ENCODE measurements around the gene KIAA0825. TPM values are rescaled to one million over a fixed set of nuclear protein-coding genes. Genes with fewer than 3 reads are reported as not detected.
A peak's percentile ranks its signal among the peaks of the same experiment; 100 is the strongest.

Gene KIAA0825
- total RNA-seq, 2 experiments from 2014 or later = 0.19 to 0.32 TPM

DNA sequence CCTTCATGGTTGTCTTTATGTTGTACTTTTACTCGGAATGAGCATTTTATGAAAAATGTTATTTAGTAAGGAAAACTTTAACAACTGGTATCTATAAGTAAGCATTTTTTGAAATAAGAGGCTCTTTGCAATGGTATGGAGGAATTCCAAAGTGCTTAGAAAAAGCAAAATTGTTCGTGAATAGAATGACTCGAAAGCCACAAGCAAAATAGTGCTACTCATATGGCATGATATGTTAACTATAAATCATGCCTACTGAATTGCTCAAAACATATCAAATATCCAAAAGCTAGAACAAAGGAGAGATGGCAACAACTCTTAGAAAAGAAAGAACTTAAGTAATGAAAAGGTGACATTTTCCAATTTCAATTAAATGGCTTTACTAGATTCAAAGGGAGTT lies 216.3 kb downstream of the KIAA0825 start:
- intact Hi-C loops (cut with micrococcal nuclease; ENCODE audit: unreplicated experiment) = no loop called here
- Histone ChIP-seq H3K4me1 (ENCODE audit: insufficient read depth, low read length, poor library complexity, severe bottlenecking) (no peaks in the 10 kb centered on the region), H3K4me3 (ENCODE audit: low read depth, low read length, poor library complexity, severe bottlenecking) (no peak overlapping the region), H3K9me2 (ENCODE audit: insufficient read depth, low read length) (no peaks in the 10 kb centered on the region), H3K9me3 (ENCODE audit: low read length) (no peaks in the 10 kb centered on the region), H3K27ac (ENCODE audit: low read depth, low read length, poor library complexity, severe bottlenecking) (no peak overlapping the region), H3K4me2 (ENCODE audit: low read length) (no peak overlapping the region), H3K79me2 (ENCODE audit: insufficient read depth, low read depth, low read length) (no peaks in the 10 kb centered on the region), H3K36me3 (ENCODE audit: insufficient read depth, low read length) (no peaks in the 10 kb centered on the region), H2AFZ (ENCODE audit: low read length) (no peak overlapping the region), H4K20me1 (ENCODE audit: insufficient read depth, low read length) (no peaks in the 10 kb centered on the region)
- no peak for TF ChIP-seq EZH2phosphoT487 (IDR thresholded peaks at IDR 0.05; ENCODE audit: borderline replicate concordance, low read depth, low read length)
- TF ChIP-seq, protein P1, sequence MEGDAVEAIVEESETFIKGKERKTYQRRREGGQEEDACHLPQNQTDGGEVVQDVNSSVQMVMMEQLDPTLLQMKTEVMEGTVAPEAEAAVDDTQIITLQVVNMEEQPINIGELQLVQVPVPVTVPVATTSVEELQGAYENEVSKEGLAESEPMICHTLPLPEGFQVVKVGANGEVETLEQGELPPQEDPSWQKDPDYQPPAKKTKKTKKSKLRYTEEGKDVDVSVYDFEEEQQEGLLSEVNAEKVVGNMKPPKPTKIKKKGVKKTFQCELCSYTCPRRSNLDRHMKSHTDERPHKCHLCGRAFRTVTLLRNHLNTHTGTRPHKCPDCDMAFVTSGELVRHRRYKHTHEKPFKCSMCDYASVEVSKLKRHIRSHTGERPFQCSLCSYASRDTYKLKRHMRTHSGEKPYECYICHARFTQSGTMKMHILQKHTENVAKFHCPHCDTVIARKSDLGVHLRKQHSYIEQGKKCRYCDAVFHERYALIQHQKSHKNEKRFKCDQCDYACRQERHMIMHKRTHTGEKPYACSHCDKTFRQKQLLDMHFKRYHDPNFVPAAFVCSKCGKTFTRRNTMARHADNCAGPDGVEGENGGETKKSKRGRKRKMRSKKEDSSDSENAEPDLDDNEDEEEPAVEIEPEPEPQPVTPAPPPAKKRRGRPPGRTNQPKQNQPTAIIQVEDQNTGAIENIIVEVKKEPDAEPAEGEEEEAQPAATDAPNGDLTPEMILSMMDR (conservative IDR thresholded peaks at IDR 0.05; ENCODE audit: low read length) = no peak
- CTCF ChIA-PET (ENCODE audit: unreplicated experiment) = no interaction called here
- no peak for DNase-seq (ENCODE audit: low spot score)
- POLR2A ChIA-PET = no interaction called here
- BruUV-seq (replicated peaks) = no TSS peak

DNA sequence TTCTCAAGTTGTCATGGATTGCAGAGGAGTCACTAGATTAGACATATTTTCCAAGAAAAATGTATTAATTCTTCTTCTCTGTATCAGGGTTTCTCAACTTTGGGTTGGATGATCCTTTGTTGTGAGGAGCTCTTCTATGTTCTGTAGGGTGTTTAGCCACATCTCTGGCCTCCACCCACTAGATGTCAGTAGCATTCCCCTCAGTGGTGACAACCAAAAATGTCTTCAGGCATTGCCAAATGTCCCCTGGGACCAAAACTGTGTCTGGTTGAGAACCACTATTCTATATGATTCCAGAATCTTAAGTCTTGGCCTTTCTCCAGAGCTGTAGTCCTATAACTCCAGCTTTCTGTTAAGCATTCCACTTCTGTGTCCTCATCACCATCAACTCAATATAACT lies 220.9 kb downstream of the KIAA0825 start:
- no peak overlapping the region for H2AFZ ChIP-seq (ENCODE audit: low read length)
- DNase-seq (ENCODE audit: low spot score) = peak; percentile 3
- no peak overlapping the region for H3K4me3 ChIP-seq (ENCODE audit: low read depth, low read length, poor library complexity, severe bottlenecking)
- H3K9me3 ChIP-seq (ENCODE audit: low read length) = no peaks in the 10 kb centered on the region
- no peaks in the 10 kb centered on the region for H3K36me3 ChIP-seq (ENCODE audit: insufficient read depth, low read length)
- ChIA-PET POLR2A (no interaction called here), CTCF (ENCODE audit: unreplicated experiment) (no interaction called here)
- H3K4me1 ChIP-seq (ENCODE audit: insufficient read depth, low read length, poor library complexity, severe bottlenecking) = no peaks in the 10 kb centered on the region
- H3K4me2 ChIP-seq (ENCODE audit: low read length) = no peak overlapping the region
- intact Hi-C loops (cut with micrococcal nuclease; ENCODE audit: unreplicated experiment) = no loop called here
- TF ChIP-seq, protein P1 (conservative IDR thresholded peaks at IDR 0.05; ENCODE audit: low read length) = peak; percentile 43
- no peak for TF ChIP-seq EZH2phosphoT487 (IDR thresholded peaks at IDR 0.05; ENCODE audit: borderline replicate concordance, low read depth, low read length)
- H3K9me2 ChIP-seq (ENCODE audit: insufficient read depth, low read length) = no peaks in the 10 kb centered on the region
- no peak overlapping the region for H3K27ac ChIP-seq (ENCODE audit: low read depth, low read length, poor library complexity, severe bottlenecking)
- H4K20me1 ChIP-seq (ENCODE audit: insufficient read depth, low read length) = no peaks in the 10 kb centered on the region
- BruUV-seq (replicated peaks) = no TSS peak
- no peaks in the 10 kb centered on the region for H3K79me2 ChIP-seq (ENCODE audit: insufficient read depth, low read depth, low read length)

DNA sequence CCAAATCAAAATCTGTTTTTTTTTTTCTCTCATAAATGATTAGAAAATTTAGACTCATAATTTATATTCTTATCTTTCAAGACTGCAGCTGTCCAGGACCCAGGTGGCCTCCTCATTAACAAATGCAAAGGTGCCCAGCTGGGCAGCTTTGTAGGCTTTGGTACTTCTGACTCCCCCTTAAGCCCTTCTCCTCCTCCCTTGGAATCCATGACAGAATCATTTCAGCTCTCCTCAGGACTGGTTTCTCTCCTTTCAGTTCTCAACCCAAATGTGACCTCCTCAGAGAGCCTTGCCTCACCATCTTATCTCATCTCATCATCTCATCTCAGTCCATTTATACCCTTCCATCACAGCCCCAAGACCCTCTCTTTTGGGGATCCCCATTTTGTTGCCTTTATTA lies 221.7 kb downstream of the KIAA0825 start:
- Histone ChIP-seq H3K4me3 (ENCODE audit: low read depth, low read length, poor library complexity, severe bottlenecking) (no peak overlapping the region), H3K4me2 (ENCODE audit: low read length) (no peak overlapping the region), H4K20me1 (ENCODE audit: insufficient read depth, low read length) (no peaks in the 10 kb centered on the region), H3K4me1 (ENCODE audit: insufficient read depth, low read length, poor library complexity, severe bottlenecking) (no peaks in the 10 kb centered on the region), H3K36me3 (ENCODE audit: insufficient read depth, low read length) (no peaks in the 10 kb centered on the region), H3K79me2 (ENCODE audit: insufficient read depth, low read depth, low read length) (no peaks in the 10 kb centered on the region), H3K9me3 (ENCODE audit: low read length) (no peaks in the 10 kb centered on the region), H2AFZ (ENCODE audit: low read length) (no peak overlapping the region), H3K9me2 (ENCODE audit: insufficient read depth, low read length) (no peaks in the 10 kb centered on the region), H3K27ac (ENCODE audit: low read depth, low read length, poor library complexity, severe bottlenecking) (no peak overlapping the region)
- no TSS peak for BruUV-seq (replicated peaks)
- CTCF ChIA-PET (ENCODE audit: unreplicated experiment) = no interaction called here
- no peak for DNase-seq (ENCODE audit: low spot score)
- intact Hi-C loops (cut with micrococcal nuclease; ENCODE audit: unreplicated experiment) = no loop called here
- POLR2A ChIA-PET = no interaction called here
- TF ChIP-seq EZH2phosphoT487 (IDR thresholded peaks at IDR 0.05; ENCODE audit: borderline replicate concordance, low read depth, low read length) = no peak
- TF ChIP-seq, protein P1 (conservative IDR thresholded peaks at IDR 0.05; ENCODE audit: low read length) = no peak
